GDM1 (cell line): ENCODE measurements around the gene JAG2.

ENCODE experiments used
- DNase-seq: peaks from one replicate; lab custom pipeline; 2025; lab: John Stamatoyannopoulos, UW

The JAG2 gene

GRCh38 chr14:105150368-105151083 lies 18.1 kb downstream of the JAG2 start:
- no peak for DNase-seq

DNA sequence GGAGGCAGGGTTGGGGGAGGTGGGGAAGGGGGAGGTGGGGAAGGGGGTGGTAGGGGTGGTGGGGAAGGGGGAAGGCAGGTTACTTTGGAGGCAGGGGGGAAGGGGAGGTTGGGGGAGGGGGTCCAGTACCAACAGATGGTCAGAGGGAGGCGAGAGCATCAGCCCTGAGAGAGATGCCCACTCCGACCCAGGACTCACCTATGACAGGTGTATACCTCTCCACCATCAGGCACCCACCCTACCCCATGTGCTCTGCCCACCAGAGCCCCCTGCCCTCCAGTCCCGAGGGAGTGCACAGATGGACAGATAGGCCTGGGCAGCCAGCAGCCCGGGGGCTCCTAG lies 18.6 kb downstream of the JAG2 start:
- no peak for DNase-seq

GRCh38 chr14:105149146-105149781 lies 19.3 kb downstream of the JAG2 start:
- DNase-seq, result no peak

DNA sequence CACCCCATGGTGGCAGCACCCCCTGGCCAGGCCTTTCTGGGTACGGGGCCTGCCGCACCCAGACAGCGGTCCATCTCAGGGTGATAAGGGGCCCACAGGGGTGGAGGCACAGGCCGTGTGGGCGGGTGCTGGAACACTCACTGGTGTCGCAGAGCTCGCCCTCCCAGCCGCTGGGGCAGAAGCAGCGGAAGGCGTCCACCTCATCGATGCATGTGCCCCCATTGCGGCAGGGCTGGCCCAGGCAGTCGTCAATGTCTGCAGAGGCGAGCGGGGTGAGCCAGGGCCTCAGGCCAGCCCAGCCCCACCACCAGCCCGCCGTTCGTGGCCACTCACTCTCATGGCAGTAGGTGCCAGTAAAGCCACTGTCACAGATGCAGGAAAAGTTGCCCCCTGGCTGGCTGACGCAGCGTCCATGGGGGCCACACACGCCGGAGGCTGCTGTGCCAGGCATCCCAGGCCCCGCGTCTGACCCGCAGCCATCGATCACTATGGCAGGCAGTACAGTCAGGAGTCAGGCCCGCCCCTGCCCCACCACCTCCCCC lies 19.9 kb downstream of the JAG2 start:
- DNase-seq, result no peak

DNA sequence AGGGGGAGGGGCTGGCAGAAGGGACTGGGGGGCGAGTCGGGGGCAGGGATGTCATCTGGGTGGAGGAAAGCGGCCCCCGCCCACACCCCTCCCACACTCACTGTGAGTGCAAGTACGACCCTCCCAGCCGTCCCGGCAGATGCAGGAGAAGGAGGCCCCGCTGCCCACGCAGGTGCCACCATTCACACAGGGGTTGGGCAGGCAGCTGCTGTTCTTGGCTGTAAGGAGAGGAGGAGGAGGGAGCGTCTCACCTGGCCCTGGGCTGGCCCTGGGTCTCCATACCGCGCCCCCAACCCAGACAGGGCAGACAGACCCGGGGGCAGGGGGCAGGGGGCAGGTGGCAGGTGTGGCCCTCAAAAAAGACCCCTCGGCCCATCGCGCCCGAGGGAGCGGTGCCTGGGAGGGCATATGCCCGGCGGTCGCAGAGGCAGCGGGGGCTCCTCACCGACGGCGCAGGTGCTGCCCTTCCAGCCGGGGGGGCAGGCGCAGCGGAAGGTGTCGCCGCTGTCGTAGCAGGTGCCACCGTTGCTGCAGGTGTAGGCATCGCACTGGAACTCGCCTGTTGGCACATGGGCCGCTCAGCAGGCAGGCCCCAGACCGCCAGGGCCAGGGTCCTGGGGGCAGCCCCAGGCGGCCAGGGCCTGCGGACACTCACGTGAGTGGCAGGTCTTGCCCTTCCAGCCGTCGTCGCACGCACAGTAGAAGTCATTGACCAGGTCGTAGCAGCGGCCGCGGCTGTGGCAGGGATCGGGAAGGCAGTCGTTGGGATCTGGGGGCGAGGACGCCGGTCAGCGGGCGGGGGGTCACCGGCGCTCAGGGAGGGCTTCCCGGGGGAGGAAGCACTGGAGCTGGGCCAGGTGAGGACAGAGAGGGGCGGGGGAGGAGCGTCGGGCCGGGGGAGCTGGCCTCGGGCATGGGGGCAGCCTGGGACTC lies 20.6 kb downstream of the JAG2 start:
- DNase-seq, result no peak

DNA sequence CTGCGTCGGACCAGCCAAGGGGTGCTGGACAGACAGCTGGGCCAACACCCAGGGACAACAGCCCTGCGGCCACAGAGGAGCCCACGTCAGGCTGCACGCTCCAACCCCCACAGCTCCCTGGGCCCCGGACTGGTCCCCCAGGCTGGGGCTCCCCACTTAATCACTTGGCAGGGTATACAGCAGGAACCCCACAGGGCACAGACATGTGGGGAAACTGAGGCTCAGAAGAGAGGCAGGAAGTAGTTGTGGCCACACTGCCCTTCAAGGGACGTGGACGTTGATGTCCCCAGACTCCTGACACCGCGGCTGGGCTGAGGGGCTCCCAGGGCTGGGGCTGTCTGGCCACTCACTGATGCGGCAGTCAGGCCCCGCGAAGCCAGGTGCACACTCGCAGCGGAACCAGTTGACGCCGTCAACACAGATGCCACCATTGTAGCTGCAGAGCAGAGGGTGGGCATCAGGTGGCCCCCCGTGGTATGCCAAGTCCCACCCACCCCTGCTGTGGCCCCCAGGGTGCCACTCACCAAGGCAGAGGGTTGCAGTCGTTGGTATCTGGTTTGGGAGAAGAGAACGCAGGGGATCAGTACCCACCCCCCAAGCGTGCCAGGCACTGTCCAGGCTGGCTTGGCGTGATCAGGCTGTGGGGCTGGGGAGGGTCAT lies 21.5 kb downstream of the JAG2 start:
- DNase-seq, result no peak

GRCh38 chr14:105146181-105146975 lies 22.2 kb downstream of the JAG2 start:
- no peak for DNase-seq

- DNase-seq, result no peak
Measured at GRCh38 chr14:105145381-105146180, 23.0 kb downstream of the JAG2 start.

GRCh38 chr14:105144666-105145380 lies 23.8 kb downstream of the JAG2 start:
- DNase-seq, result no peak

DNA sequence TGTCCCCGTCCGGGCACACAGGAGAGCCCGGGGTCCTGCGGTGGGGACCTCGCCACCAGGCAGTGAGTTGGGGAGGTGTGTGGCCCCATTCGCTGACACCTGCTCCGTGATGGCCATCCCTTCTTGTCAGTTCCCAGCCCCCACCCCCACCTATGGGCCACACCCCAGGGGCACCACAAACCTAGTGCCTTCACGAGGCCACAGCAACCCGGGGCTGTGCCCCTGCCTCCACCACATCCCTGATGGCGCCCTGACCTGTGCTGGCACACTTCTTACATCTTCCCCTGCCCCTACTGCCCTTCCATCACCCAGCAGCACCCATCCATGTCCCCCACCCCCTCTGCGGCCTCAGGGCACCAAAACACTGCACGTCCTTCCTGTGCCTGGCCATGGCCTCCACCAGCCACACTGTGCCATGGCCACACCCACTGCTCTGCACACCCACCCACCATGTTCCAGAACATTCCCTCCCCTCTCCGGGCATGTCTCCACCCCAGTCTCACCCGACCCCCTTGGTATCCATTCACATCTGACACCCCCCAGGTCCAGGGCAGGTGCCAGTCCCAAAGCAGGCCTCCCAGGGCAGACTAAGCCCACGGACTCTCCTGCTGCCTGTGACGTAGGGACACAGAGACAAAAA lies 24.4 kb downstream of the JAG2 start:
- DNase-seq, result no peak

GRCh38 chr14:105143451-105144025 lies 25.0 kb downstream of the JAG2 start:
- DNase-seq, result no peak

GRCh38 chr14:105142651-105143450 lies 25.7 kb downstream of the JAG2 start:
- no peak for DNase-seq

GRCh38 chr14:105141486-105142281 lies 26.9 kb downstream of the JAG2 start:
- no peak for DNase-seq

GRCh38 chr14:105141026-105141425 lies 27.6 kb downstream of the JAG2 start:
- no peak for DNase-seq

DNA sequence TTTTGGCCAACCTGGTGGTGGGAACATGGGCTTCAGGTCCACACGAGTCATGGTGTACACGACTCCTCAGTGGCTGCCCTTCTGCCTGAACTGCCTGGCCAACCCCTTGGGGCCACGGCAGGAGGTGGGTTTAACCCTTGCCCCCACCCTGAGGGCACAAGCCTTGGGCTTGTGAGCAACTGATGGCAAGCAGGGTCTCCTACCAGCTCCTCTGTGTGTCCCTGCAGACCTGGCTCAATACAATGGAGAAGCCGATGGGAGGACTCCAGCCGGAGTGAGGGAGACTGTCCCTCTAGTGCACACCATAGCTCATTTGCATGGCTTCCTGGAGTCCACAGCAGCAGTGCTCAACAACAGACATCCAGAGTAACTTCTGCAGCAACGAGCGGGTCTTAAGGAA lies 28.0 kb downstream of the JAG2 start:
- no peak for DNase-seq

DNA sequence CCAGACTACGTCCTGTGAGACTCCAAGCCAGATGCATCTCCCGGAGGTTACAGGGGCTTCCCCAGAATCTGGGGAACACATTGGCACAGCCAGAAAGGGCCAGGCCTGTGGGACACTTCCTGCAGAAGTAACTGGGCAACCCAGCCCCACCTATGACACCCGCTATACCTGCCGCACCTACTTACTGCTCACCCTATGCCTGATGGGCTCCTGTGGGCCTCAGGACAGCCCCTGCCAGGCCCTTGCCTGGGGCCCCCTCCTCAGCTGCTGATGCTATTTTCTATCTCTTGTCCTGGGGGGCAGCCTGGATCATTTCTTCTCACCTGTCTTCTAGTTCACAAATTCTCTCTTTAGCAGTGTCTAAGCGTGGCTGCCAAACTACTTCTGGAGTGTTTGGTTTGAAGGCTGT lies 28.7 kb downstream of the JAG2 start:
- no peak for DNase-seq

DNA sequence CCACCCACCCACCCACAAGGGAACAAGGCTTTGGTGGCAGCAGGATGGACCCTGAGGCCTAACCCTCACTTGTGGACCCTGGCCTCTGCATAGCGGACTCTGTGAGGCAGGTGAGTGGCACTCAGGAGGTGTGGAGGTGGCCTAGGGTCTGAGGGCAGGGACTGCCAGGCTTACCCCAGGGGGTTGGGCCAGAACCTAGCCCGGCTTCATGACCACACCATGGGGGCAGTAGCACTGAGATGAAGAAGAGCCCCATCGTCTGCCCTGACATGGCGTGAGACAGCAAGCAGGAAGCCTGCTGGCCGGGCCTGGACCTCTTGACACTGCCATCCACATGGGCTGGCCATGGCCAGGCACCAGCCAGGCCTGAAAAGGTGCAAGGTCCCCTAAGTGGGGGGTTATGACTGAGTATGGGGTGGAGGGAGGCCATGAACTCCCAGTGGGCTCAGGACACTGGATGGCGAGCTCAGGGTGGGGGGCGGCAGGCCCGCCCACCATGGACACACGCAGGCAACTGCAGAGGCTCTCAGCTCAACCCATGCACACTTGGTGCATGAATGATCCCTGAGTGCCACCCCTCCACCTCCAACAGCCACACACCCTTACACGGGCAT lies 29.3 kb downstream of the JAG2 start:
- DNase-seq, result no peak
